K562 (cell line): ENCODE measurements around the gene SMG7.

Experiments used
- ASH1L ChIP-seq: fragments of 450-650 bp; IDR thresholded peaks from 2 replicates; pipeline ENCODE4 v1.6.1; 2018; ENCODE audit warnings: borderline replicate concordance, mild to moderate bottlenecking, low read depth; ENCODE audit not compliant: partially characterized antibody
- CTCF ChIP-seq, 3 experiments: IDR thresholded peaks in 2 of 3; conservative IDR thresholded peaks in 1 of 3; 2 replicates each; pipeline ENCODE4 v1.5.1; 2011 to 2012; ENCODE audit warnings: low read length in 3 of 3, mild to moderate bottlenecking in 3 of 3, control low read depth in 2 of 3, improper control_type of control experiment in 1 of 3, inconsistent platforms in 1 of 3, low read depth in 1 of 3, mixed read lengths in 1 of 3, moderate library complexity in 1 of 3; ENCODE audit not compliant: insufficient read depth in 2 of 3
- EGR1 ChIP-seq: fragments of 450-650 bp; conservative IDR thresholded peaks from 2 replicates; pipeline ENCODE4 v1.6.1; 2017; ENCODE audit warnings: mild to moderate bottlenecking
- EP300 ChIP-seq: IDR thresholded peaks from 2 replicates; pipeline ENCODE4 v1.6.1; 2012; ENCODE audit warnings: low read length, improper control_type of control experiment
- ETS2 ChIP-seq: IDR thresholded peaks from 2 replicates; pipeline ENCODE4 v1.6.1; 2016; ENCODE audit warnings: borderline replicate concordance, missing genetic modification characterization, mild to moderate bottlenecking, moderate library complexity, missing compliant biosample characterization; ENCODE audit not compliant: poor library complexity, severe bottlenecking
- EZH2 ChIP-seq: IDR thresholded peaks from 2 replicates; pipeline ENCODE4 v1.6.1; 2012; ENCODE audit warnings: low read depth, mild to moderate bottlenecking, inconsistent platforms, low read length, borderline replicate concordance
- MAX ChIP-seq: sonication (generic); formaldehyde crosslinking; IDR thresholded peaks from 2 replicates; pipeline ENCODE4 v1.9.0; 2022; ENCODE audit warnings: mild to moderate bottlenecking, missing genetic modification reagents
- MED1 ChIP-seq: sonication (generic); formaldehyde crosslinking; IDR thresholded peaks from 2 replicates; pipeline ENCODE4 v1.8.1; 2023; ENCODE audit warnings: missing genetic modification reagents, borderline replicate concordance
- POLR2A ChIP-seq: fragments of 450-650 bp; conservative IDR thresholded peaks from 2 replicates; pipeline ENCODE4 v1.6.1; 2016
- POLR2AphosphoS5 ChIP-seq: IDR thresholded peaks from 2 replicates; pipeline ENCODE4 v1.6.1; 2011; ENCODE audit warnings: mild to moderate bottlenecking, low read depth, low read length, moderate library complexity; ENCODE audit not compliant: control insufficient read depth, insufficient read depth
- SIN3B ChIP-seq: fragments of 450-650 bp; IDR thresholded peaks from 2 replicates; pipeline ENCODE4 v1.6.1; 2017; ENCODE audit warnings: low read depth, mild to moderate bottlenecking, moderate library complexity
- TBL1XR1 ChIP-seq, 2 experiments: IDR thresholded peaks; 2 replicates each; pipeline ENCODE4 v1.6.1; 2012; ENCODE audit warnings: improper control_type of control experiment in 2 of 2, low read length in 2 of 2, mild to moderate bottlenecking in 1 of 2
- ZNF740 ChIP-seq, 3 experiments: fragments of 200-800 bp in 1 of 3; sonication (Bioruptor generic) in 1 of 3; sonication (generic) in 1 of 3; formaldehyde crosslinking in 1 of 3; IDR thresholded peaks; 2 replicates each; pipeline versions ENCODE4 v1.6.1 to v1.8.0; 2016 to 2022; ENCODE audit warnings: mild to moderate bottlenecking in 2 of 3, missing compliant biosample characterization in 2 of 3, missing genetic modification characterization in 2 of 3, missing genetic modification reagents in 1 of 3
- ZNF830 ChIP-seq: fragments of 250-450 bp; sonication (Bioruptor Pico); IDR thresholded peaks from 2 replicates; pipeline ENCODE4 v1.5.0; 2021; ENCODE audit warnings: mild to moderate bottlenecking

GRCh38 chr1:183497218-183497617 is 24.9 kb downstream of the SMG7 start:
- TF ChIP-seq EZH2 (no peak), EP300 (no peak), ZNF740 (CRISPR knock-in tag; IDR thresholded peaks at IDR 0.05) (no peak), ZNF740 (tag; IDR thresholded peaks at IDR 0.05) (no peak), POLR2AphosphoS5 (no peak), SIN3B (no peak), MAX (CRISPR knock-in tag) (no peak), CTCF (IDR thresholded peaks at IDR 0.05 in 2 of 3, conservative IDR thresholded peaks at IDR 0.05 in 1 of 3; ENCODE audit: insufficient read depth in 2 of 3, low read depth in 1 of 3, low read length in 3 of 3) (no peak), POLR2A (no peak), EGR1 (no peak), ETS2 (tag) (no peak), ASH1L (no peak), TBL1XR1 (IDR thresholded peaks at IDR 0.05; ENCODE audit: low read length in 2 of 2) (no peak), ZNF830 (CRISPR knock-in tag) (no peak), MED1 (no peak)
